ENCODE results near the gene GUCY2C.
"Not testable (repeated sequence)": the region's sequence is repeated elsewhere in the genome, so short reads cannot be mapped to it uniquely, and the experiment has no call there.

GUCY2C gene

GRCh38 chr12:14696265-14696741, at the start of gene GUCY2C:
TSS of gene GUCY2C (minus strand) at chr12:14696599. CDS start at chr12:14696448, 151 bp downstream.
- H3K27me3 ChIP-seq (replicated peaks; ENCODE audit: control insufficient read depth, insufficient read depth, low read length) = no peaks in the 10 kb centered on the region
- H3K36me3 ChIP-seq (ENCODE audit: control insufficient read depth, insufficient read depth, low read length) = no peaks in the 10 kb centered on the region
- no peak within 1 kb of the TSS for H3K4me3 ChIP-seq (replicated peaks; ENCODE audit: low read depth, low read length)
- DNase-seq (ENCODE audit: extremely low read depth, insufficient read length) = no peak
- no peak for TF ChIP-seq CTCF (IDR thresholded peaks at IDR 0.05; ENCODE audit: insufficient read depth, low read length, poor library complexity, severe bottlenecking)

- Histone ChIP-seq H3K27me3 (replicated peaks; ENCODE audit: control insufficient read depth, insufficient read depth, low read length) (no peaks in the 10 kb centered on the region), H3K36me3 (ENCODE audit: control insufficient read depth, insufficient read depth, low read length) (no peaks in the 10 kb centered on the region), H3K4me3 (replicated peaks; ENCODE audit: low read depth, low read length) (no peak overlapping the region)
- no peak for DNase-seq (ENCODE audit: extremely low read depth, insufficient read length)
- TF ChIP-seq CTCF (IDR thresholded peaks at IDR 0.05; ENCODE audit: insufficient read depth, low read length, poor library complexity, severe bottlenecking) = no peak
Measured at GRCh38 chr12:14743061-14743460, 46.7 kb upstream of the GUCY2C start.

GRCh38 chr12:14741942-14742341, 45.5 kb upstream of the GUCY2C start:
- DNase-seq (ENCODE audit: extremely low read depth, insufficient read length) = no peak
- Histone ChIP-seq H3K27me3 (replicated peaks; ENCODE audit: control insufficient read depth, insufficient read depth, low read length) (no peaks in the 10 kb centered on the region), H3K36me3 (ENCODE audit: control insufficient read depth, insufficient read depth, low read length) (no peaks in the 10 kb centered on the region), H3K4me3 (replicated peaks; ENCODE audit: low read depth, low read length) (no peak overlapping the region)
- TF ChIP-seq CTCF (IDR thresholded peaks at IDR 0.05; ENCODE audit: insufficient read depth, low read length, poor library complexity, severe bottlenecking) = no peak

GRCh38 chr12:14741153-14741552, 44.8 kb upstream of the GUCY2C start:
- TF ChIP-seq CTCF (IDR thresholded peaks at IDR 0.05; ENCODE audit: insufficient read depth, low read length, poor library complexity, severe bottlenecking) = no peak
- DNase-seq (ENCODE audit: extremely low read depth, insufficient read length) = no peak
- H3K27me3 ChIP-seq (replicated peaks; ENCODE audit: control insufficient read depth, insufficient read depth, low read length) = no peaks in the 10 kb centered on the region
- no peaks in the 10 kb centered on the region for H3K36me3 ChIP-seq (ENCODE audit: control insufficient read depth, insufficient read depth, low read length)
- H3K4me3 ChIP-seq (replicated peaks; ENCODE audit: low read depth, low read length) = no peak overlapping the region

- DNase-seq (ENCODE audit: extremely low read depth, insufficient read length); H3K4me3 ChIP-seq (replicated peaks; ENCODE audit: low read depth, low read length); H3K27me3 ChIP-seq (replicated peaks; ENCODE audit: control insufficient read depth, insufficient read depth, low read length); H3K36me3 ChIP-seq (ENCODE audit: control insufficient read depth, insufficient read depth, low read length): not testable (repeated sequence)
Measured at GRCh38 chr12:14736441-14736840, 40.0 kb upstream of the GUCY2C start.

- DNase-seq (ENCODE audit: extremely low read depth, insufficient read length) = no peak
- Histone ChIP-seq H3K4me3 (replicated peaks; ENCODE audit: low read depth, low read length) (no peak overlapping the region), H3K36me3 (ENCODE audit: control insufficient read depth, insufficient read depth, low read length) (no peaks in the 10 kb centered on the region), H3K27me3 (replicated peaks; ENCODE audit: control insufficient read depth, insufficient read depth, low read length) (no peaks in the 10 kb centered on the region)
- TF ChIP-seq CTCF (IDR thresholded peaks at IDR 0.05; ENCODE audit: insufficient read depth, low read length, poor library complexity, severe bottlenecking) = no peak
Measured at GRCh38 chr12:14731821-14732220, 35.4 kb upstream of the GUCY2C start.

Measured in GM06990 (cell line).